ENCODE measurements around the gene DLG2.
"Not testable (repeated sequence)": the region's sequence is repeated elsewhere in the genome, so short reads cannot be mapped to it uniquely, and the experiment has no call there.

The DLG2 gene

DNA sequence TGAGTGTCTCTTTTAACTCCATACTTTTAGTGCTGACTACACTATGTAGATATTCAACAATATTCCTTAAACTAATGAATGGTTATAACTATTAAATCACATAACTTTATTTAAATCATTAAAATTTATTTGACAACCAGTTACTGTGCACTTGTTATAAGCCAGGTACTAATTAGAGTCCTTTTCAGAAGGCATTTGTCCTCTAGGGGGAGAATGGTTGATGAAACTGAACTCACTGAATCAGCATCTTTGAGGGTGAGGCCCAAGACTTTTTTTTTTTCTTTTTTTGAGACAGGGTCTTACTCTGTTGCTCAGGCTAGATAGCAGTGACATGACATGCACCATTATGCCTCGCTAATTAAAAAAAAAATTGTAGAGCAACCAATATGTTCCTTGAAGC lies 1825.3 kb downstream of the DLG2 start:
- DNase-seq = no peak

DNA sequence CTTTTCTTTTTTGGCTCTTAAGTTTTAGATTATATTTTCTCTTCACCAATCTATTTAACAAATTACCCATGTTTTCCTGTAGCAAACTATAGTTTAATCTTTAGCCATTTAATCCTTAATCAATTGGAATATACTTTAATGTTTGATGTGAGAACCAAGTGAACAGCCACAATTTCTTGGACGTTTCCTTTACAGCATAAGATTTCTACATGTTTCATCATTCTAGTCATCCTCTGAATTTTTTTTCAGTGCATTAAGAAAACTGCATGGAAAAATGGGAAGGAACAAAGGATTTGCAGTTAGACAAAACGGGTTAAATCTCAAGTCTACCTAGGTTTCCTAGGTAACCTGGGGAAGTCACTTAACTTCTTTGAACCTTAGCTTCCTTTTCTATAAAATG lies 1833.8 kb downstream of the DLG2 start:
- no peak for DNase-seq

DNA sequence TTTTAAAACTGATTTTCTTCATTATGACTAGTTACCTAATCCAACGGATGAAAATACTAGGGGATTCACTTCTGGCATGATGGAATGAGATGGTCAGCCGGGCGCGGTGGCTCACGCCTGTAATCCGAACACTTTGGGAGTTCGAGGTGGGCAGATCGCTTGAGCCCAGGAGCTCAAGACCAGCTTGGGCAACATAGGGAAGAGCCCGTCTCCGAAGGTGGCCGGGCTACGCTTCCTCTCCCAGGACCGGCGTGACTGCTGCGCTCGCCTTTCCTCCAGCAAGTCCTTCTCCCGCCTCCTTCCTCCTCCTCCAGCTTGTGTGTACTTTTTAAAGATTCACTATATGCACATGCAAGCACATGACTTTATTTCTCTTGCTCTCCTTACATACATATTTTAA lies 1835.6 kb downstream of the DLG2 start:
- no peak for DNase-seq

DNA sequence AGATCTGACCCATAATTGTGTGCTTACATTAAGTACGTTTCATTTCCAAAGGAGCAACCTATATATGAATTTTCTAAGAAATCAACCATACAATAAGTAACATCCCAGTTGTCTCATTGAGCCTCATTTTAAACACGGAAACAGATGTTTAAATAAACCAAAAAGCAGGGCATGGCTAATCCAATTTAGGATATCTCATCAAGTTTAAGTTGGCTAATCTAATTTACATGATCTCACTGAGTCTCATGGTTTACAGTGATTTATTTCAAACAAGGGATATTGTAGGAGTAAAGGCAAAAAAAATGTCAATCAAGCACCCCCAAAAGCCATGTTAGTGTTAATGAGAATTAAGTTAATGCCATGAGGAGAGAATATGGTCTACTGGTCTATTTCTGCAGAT lies 1841.2 kb downstream of the DLG2 start:
- no peak for DNase-seq

DNA sequence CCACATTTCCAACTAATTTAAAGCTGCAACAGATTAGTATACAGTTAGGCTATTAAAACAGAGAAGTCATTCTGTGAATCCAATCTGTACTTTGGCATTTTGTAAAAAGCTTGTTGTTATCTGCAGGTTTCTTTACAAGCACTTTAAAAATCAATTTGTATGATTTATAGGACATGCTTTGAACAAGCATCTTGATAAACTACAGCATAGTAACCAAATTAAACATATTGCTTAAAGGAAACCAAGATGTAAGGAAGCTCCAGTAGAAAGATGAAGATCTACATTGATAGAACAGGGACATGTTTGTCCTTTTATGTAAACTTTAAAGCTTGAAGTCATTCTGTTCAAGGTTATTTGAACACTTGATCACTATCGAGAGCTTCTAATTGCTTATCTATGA lies 1842.7 kb downstream of the DLG2 start:
- DNase-seq = no peak

DNA sequence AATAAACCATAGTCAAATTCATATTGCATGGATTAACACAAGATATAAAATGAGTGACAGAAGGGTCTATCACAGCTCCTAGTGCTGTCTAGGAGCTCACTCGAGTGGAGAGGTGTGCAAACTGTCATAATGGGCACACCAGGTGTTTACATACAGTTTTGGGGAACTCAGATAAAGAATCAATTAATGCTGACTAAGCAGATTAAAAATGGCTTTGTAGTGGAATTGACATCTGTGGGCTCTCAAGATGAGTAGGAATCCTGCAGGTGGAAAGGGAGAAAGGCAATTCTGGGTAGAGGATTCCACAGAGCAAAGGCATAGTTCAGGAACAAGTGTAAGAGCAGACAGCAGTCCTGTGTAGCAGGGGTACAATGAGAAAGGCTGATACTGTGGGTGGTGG lies 1844.8 kb downstream of the DLG2 start:
- no peak for DNase-seq

DNA sequence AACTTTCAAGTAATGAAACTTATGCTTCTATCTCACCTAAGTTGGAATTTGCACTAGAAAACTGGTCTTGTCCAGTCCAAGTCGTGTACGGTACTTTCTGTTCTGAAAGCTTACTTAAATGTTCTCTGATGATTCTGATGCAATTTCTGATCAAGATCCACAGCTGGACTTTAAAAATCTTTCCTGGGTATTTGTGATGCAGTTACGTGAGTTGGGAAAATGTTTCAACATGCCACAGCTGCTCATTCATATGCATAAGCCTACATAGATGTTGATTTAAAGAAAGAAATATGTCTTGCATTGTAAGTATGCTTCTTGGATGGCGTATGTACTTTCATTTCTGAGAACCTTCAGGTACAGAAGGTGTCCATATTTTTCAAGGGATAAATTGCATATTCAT lies 1847.3 kb downstream of the DLG2 start:
- no peak for DNase-seq

DNA sequence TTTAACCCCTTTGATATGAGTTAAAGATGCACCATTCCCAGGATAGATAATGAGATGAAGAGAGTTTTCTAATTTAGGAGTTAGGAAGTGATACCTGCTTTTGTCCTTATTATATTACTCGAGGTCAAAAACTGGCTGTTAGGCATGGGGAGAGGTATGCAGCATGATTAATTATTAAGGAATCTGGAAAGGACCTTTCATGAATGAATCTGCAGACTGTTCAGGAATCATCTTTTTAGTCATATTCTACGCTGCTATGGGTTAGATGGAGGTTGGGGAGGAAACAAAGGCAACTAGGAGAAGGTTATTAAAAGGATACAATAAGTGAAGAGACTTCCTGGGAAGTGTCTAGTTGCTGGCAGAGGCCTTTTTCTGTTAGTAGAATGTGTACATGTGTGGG lies 1848.5 kb downstream of the DLG2 start:
- DNase-seq = no peak

DNA sequence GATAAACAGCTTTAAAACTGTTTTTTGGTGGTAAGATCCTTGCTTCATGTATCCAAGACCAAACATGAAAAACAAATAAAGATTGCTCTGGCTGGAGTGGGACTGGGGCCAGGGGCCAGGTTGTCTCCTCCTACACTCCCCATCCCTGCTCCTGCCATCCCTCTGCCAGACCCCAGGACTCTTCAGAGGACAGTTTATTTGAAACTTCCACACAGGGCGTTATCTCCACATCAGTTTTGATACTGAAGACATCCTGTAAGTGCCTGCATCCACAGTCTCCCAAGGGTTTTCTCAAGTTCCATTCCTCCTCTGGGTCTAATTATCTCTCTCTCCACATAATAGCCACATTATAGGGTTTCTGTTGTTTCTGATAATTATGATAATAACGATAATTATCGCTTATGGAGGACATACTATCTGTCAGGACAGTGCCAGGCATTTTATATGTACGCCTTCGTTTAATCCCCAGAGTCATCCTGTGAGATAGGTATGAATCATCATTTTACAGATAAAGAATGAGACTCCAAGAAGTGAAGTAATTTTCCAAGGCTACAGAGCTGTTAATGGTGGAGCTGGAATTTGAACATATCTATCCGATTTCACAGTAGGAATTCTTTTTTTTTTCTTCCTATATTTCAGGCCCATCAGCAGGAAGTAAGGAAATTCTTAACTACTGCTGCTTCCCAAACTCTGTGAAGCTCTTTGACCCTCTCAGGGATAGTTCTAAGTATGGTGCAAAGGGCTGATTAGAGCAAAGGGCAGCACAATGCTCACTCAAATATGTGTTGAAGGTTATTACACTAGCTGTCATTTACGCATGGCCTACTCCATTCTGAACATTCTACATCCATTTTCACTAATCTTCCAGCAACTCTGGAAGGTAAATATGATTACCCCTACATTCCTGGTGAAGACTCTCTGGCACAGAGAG lies 1852.9 kb downstream of the DLG2 start:
- no peak for DNase-seq

DNA sequence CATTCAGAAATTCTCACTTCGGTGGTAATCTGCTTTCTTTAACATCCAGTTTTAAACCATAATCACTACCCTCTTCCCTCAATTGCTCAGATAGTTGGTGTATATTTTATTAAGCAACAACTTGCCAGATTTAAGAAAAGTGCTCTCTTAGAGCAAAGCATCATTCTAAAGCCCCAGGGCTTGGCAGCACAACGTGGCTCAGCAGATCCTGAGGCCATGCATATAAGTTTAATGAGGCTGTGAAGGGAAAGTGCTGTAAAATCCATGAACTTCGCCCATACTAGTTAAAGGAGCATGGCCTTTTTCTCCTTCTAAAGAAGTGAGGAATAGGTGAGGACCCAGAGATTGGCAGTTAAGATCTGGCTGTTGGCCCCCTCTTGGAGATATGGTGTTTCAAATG lies 1858.7 kb downstream of the DLG2 start:
- no peak for DNase-seq

DNA sequence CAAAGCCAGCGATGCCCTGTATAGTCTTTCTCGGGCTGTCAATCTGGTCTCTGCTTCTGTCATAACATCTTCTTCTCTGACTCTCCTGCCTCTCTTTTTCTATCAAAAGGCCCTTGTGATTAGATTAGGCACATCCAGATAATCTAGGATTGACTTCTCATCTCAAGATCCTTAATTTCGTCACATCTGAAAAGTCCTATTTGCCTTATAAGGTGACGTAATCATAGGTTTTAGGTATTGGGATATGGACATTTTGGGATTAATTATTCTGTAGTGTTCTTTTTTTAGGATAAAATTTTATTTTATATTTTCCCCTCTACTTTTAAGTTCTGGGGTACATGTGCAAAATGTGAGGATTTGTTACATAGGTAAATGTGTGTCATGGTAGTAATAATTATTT lies 1860.2 kb downstream of the DLG2 start:
- no peak for DNase-seq

DNA sequence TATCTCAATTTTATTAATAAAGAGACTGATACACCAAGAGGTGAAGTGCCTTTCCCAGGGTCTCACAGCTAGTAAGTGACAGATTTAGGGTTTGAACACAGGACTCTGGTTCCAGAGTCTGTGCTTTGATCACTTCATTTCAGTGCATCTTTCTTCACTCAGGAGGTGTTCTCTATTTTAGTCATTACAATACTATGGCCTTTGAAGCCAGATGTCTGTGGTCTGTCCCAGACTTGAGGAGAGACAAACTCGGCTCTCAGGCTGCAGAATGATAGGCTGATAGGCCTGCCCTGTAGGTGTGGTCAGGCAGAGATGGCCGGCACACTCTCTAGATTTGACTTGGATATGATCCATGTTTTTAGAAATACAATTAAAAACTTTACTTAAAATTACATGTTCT lies 1862.5 kb downstream of the DLG2 start:
- no peak for DNase-seq

DNA sequence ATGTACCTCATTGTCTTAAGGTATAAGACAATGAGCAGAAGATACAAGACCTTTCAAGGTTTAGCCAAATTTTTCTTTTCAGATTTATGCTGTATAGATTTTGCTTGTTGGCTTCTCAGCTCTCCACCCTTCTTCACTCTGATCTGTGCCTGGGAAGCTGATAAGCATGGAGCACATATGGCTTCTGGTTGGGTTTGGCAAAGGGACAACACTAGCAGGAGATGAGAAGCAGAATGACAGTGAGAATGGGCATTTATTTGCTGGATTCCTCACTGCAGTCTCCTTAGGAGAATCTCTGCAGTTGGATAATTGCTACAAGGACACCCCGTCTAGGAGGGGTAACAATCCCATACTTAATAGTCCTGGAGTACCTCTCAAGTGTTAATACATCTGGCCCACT lies 1866.2 kb downstream of the DLG2 start:
- DNase-seq = peak; percentile 11

DNA sequence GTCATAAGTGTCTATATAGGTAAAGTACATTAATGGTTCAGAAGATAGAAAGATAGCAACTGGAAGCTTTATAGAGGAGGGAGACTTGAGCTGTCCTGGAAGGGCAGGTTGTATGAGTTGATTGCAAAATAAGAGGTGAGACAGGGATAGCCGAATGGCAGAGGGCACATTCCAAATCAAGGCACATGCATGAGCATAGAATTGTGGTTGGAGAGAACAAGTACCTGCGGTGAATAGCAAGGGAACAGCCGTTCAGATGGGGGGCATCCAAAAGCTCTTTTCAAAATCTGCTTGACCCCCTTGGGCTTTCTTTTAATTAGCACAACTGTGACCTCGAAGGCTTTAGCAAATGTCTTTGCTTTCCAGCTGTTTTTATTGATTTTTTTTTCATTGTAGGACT lies 1868.0 kb downstream of the DLG2 start:
- DNase-seq = no peak

DNA sequence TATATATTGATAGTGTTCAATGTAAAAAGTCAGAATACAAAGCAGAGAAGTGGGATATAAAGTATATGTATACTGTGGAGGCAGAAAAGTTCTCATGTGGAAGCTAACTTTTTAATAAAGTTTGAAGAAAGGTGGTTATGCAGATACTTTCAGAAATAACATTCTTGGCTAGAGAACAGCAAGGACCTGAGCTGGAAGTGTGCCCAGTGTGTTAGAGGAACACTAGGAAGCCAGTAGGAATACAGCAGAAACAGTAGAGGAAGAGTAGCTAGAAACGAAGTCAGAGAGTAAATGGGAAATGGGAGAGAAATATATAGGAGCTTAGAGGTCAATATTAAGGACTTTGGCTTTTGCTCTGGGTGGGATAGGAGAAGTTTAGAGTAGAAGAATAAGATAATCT lies 1876.1 kb downstream of the DLG2 start:
- no peak for DNase-seq

DNA sequence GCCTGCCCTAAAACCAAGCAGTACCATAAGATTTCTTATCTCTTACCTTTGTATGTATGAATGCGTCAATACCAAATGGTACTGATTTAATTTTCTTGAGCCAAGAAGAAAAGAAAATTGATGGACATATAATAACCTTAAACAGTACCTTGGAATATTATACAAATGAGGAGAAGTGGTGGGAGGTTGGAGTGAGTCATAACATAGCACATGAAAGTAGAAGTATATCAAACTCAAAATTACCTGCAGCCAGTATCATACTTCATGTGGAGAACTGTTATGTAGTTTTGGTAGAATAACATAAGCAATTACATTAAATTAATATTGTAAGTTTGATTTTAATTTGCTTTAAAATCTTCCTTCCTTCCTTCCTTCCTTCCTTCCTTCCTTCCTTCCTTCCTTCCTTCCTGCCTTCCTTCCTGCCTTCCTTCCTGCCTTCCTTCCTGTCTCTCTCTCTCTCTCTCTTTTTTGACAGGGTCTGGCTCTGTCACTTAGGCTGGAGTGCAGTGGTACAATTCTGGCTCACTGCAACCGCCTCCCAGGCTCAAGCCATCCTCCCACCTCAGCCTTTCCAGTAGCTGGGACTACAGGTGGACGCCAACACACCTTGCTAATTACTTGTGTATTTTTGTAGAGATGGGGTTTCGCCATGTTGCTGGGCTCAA lies 1880.1 kb downstream of the DLG2 start:
- no peak for DNase-seq

DNA sequence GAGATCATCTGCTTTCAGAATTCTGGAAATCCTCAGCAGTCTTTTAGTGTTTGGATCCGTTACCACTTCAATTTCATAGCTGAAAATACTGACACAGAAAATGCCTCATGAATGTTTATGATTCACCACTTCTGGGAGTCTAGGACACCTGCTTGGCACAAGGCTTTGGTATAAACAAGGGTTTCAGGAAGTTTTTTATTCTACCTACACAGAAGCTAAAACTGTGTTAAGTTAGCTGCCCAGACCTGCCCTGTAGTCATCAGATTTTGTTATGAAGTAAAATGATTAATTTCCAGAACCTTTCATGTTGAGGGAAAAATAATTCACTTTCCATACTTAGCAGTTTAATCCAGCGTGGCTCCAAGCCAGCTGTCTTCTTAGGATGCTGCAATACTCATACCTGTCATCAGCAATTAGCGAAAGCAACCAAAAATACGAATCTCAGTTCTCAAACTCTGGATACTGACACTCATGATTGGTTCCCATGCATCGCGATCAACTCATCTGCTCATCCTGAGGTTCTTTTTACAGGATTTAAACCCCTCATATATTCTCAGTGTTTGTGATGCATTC lies 1882.4 kb downstream of the DLG2 start:
- DNase-seq = no peak

DNA sequence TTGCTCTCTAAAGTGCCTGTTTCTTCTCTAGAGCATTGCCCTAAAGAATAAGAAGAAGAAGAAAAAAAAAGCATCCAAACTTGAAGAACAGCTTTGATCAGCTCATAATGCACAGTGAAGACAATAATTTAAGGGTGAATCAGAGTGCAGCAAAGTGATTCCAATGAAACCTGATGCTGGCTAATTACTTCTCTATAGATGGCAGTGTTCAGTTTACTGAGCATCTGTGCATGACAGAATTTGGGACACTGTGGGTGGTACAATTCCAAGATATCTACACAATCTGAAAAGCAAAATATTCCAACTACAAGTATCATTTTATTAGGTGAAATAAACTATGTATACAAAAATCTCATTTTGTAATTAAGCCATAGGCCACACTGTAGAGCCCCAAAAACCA lies 1890.5 kb downstream of the DLG2 start:
- DNase-seq = peak; percentile 45

DNA sequence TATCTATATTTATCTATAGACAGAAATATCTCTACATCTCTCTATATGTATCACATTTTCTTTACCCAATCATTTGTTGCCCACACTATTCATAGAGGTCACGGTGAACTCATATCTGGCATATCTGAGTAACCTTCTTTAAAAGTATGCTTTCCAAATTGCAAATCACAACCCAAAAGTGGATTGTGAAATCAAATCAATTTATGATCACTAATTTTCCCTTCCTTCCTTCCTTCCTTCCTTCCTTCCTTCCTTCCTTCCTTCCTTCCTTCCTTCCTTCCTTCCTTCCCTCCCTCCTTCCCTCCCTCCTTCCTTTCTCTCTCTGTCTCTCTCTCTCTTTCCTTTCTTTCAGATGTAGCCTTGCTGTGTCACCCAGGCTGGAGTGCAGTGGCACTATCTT lies 1893.0 kb downstream of the DLG2 start:
- DNase-seq = no peak

DNA sequence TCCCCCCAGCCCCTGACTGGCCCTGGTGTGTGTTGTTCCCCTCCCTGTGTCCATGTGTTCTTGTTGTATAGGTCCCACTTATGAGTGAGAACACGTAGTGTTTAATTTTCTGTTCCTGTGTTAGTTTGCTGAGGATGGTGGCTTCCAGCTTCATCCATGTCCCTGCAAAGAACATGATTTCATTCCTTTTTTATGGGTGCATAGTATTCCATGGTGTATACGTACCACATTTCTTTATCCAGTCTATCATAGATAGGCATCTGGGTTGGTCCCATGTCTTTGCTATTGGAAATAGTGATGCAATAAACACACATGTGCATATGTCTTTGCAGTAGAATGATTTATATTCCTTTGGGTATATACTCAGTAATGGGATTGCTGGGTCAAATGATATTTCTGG lies 1895.9 kb downstream of the DLG2 start:
- DNase-seq = not testable (repeated sequence)

DNA sequence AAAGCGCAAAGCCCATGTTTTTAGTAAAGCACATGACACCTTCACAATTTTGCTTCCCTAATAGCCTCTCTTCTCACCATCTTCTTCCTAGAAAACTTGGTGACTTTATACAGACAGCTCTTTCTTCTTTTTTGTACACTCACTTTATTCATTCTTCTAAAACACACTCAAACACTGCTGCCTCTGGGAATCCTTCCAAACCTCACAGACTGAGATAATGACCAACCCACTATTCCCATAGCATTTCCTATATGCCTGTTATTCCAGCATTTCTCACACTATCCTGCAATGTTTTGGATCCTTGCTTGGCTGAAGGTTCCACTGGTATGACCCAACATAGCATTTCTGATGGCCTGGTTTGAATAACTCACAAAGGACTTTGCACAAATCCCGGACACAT lies 1898.9 kb downstream of the DLG2 start:
- DNase-seq = no peak

DNA sequence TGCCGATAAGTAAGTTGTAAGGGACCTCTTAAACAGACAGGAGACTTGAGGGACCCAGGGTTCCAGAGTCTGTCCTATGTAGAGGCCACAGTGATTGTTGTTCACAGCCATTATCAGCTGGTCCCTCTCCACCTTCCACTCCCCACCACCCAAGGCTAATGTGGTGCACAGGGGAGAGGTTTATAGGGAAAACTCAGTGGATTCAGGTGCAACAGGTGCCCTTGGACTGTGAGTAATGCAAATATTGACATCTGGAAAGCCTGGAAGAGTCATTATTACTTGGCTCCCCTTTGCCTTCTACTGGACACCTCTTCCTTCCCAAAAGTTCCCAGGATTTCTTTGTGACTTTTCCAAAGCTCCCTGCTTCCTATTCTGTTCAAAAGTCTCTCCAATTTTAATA lies 1899.9 kb downstream of the DLG2 start:
- no peak for DNase-seq

DNA sequence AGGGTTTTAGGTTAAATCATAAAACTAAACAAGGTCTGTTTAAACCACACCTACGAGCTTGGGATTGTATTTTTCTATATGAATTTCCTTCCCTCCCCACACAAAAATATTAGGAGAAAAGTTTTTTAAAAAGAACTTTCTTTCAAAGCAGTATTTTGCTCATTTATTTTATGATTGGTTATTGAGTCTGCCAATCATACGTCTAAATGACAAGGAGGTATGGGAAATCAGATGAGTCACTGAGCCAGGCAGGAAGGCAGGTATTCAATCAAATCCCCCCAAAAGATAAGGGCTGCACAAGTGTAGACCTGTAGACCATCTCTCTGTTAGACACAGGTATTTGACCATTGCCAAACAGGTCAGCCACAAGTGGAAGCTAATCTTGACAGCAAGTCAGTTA lies 1900.8 kb downstream of the DLG2 start:
- no peak for DNase-seq

DNA sequence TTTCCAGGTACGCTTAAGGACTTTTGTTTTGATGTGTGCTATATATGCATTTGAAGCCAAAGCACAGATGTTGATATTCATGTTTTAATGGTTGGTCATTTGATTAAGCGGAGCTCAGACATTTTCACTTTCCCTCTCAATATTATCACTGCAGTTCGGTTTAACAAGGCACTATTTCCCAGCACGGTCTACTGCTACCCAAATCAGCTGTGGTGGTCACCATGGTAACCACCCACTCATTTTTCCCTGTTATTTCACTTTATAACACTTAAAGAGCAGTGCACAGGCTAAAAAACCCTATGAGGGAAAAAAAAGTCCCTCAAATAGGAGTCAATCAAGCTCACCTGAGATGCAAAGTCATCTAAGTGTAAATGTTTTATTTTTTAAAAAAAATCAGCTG lies 1901.4 kb downstream of the DLG2 start:
- no peak for DNase-seq

DNA sequence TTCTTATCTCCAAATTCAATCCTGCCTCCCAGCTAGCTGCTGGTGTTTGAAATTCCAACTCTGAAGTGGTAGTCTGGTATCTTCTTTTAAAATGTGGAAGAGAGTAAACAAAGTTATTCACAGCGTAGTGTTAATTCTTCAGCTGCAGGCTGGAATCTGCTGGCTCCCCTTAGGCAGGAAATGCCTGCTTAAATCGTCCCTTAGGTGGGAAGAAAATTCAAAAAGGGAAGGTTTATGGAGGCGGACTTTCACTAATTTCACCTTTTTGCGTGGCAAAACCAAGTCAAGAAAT lies 1901.9 kb downstream of the DLG2 start:
- DNase-seq = no peak

Data from NCI-H1694 (cell line).